Uterus (tissue), 2 donors: ENCODE results near the gene ABCF2.

Experiments
- CTCF ChIP-seq, 4 experiments: fragments of 200-600 bp in 2 of 4; fragments of 450-650 bp in 2 of 4; sonication (generic) in 2 of 4; IDR thresholded peaks; one replicate each; pipeline ENCODE4 v1.5.1; 2016 to 2019; ENCODE audit warnings: antibody characterized with exemption in 4 of 4, mild to moderate bottlenecking in 2 of 4, moderate library complexity in 1 of 4
- POLR2A ChIP-seq, 2 donors: fragments of 450-650 bp; IDR thresholded peaks; one replicate each; pipeline ENCODE4 v1.6.1; 2016; ENCODE audit warnings: antibody characterized with exemption in 2 of 2, mild to moderate bottlenecking in 1 of 2, moderate library complexity in 1 of 2

GRCh38 chr7:151218170-151218569 is 8.8 kb downstream of the ABCF2 start:
- TF ChIP-seq CTCF (IDR thresholded peaks at IDR 0.05) (no peak), POLR2A (IDR thresholded peaks at IDR 0.05) (no peak)
